NCI-H2171 treated with DMSO at 0.1 percent for 48 hours (cell line): ENCODE results near the gene TFE3.
"Not testable (repeated sequence)": the region's sequence is repeated elsewhere in the genome, so short reads cannot be mapped to it uniquely, and the experiment has no call there.

Experiments used
- DNase-seq: peaks from one replicate; lab custom pipeline; 2025; lab: John Stamatoyannopoulos, UW

The TFE3 gene

DNA sequence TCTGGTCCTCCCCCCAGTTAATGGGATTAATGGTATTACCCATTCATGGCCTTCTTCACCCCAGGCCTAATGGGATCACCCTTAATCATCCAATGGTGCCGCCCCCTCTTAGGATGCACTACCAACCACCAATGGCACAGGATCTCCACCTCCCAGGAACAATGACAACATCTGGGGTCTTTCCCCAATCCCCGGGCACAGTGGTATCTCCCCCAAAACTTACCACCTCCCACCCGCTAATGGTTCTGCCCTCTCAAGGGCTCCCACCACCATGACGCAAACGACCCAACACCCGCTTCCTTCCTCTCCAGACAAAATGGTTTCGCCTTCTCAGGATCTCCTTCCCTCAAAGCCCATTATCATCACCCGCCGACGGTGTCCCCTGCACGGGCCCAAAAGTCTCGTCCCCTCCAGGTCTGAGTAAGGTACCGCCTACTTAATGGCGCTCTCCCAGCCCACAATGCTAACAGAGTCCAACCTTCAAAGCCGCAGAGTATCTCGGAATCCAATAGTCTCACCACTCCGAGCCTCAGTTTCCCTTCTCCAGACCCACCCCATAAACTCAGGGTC, 41.6 kb downstream of the TFE3 start:
- peak; percentile 48 for DNase-seq

DNA sequence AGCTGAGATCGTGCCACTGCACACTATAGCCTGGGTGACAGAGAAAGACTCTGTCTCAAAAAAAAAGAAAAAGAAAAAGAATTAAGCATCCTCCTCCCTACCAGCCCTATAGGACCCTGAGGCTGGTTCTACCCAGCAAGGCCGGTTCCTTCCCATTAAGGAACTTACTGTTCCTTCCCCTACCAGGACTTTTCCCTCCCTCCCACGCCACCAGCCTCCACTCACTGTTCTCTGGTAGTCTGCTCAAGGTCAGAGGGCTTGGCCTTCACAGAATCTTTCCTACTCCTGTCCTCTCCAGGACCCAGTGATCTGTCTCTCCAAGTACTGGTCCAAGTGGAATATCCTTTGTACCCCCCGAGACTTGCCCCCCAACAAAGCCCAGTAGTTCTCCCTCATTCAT, 42.5 kb downstream of the TFE3 start:
- no peak for DNase-seq

DNA sequence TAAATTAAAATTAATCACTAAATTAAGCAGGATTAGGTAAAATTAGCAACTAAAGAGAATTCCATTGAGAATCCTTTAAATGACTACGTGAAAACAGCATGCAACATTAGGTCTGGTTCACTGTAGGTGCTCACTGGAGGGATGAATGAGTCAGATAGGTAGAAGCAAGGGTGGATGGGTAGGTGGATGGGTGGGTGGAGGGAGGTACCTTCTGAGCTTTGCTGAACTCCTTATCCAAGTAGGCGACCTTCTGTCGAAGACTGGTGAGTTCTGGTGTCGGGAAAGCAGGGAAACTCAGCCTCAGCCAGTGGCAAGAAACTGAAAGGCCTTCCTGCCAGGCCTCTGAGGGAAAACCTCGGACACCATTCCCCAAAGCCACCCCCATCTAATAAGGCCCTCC, 44.1 kb downstream of the TFE3 start:
- DNase-seq: no peak

DNA sequence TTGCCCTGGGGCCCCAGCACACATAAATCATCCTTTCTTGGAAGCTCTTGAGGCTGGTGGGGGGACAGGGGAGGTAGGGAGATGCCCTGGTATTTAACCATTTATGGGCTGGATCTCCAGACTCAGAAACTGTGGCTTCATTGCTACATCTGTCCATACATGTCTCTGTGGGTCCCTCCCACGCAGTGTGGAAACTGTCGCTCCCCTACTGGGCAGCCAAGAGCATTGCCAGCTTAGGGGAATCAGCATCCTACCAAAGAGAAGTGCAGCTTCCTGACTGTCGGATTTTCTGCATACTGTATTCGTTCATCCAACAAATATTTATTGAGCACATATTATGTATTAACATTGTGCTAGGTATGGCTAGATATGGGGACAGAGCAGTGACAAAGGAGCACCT, 44.8 kb downstream of the TFE3 start:
- no peak for DNase-seq

DNA sequence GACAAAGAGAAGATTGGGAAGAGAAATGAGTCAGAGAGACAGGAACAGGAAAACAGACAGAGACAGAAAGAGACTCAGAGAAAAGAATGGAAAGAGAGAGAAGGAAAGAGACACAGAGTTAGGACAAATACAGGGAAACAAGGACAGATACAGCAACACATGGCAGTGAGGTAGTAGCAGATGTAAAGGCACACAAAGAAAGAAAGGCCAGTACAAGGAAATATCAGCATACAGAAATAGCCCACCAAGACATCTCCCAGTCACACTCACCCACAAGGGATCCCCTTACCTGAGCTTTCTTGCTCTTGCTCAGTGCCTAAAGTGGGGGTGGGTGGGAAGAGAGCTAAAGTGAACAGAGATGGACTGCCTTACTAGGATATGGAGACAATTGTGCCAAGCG, 45.3 kb downstream of the TFE3 start:
- no peak for DNase-seq

DNA sequence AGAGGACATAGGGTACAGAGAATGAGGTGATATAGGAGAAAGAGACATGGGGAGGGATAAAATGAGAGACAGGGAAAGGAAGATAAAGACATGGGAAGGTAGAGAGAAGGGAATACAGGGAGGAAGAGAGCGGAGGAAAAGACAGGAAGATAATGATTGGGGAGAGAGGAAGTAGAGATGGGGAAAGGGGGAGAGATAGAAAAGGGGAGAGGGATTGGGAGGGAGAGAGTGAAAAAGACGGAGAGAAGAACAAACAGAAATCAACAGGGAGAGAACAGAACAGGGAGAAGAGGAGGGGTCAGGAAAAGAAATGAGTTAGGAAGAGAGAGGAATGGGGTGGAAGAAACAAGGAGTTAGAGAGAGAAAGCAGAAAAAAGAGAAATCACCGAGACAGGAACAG, 45.7 kb downstream of the TFE3 start:
- no peak for DNase-seq

DNA sequence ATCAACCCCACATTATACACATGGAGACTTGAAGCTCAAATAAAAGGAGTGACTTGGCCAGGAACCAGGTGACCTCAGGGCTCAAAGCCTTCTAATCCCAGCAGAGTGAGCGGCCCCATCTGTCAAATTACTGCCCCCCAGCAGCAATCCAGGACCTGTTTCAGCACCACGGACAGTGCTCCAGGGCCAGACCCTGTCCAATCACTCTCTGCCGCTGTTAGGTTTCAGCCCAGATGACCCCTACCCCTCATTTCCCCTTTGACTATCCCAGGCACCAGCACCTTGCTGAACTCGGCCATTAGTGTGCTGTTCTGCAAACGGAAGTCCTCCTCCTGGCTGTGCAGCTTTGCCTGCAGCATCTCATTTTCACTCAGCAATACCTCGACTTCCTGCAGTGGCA, 46.2 kb downstream of the TFE3 start:
- DNase-seq: no peak

DNA sequence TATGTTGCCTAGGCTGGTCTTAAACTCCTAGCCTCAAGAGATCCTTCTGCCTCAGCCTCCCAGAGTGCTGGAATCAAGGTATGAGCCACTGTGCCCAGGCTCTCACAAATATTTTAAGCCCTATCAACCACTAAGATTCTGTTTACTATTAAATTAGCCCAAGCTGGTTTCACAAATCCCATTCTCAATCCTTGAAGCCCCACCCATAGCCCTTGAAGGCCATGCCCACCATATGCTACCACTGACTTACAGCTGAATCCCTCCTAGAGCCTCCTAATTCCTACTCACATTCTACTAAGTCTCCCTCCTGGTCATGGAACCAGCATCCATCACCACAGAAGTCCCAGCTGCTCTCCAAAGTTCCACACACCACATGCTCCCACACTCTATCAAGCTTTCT, 50.8 kb downstream of the TFE3 start:
- DNase-seq: no peak

DNA sequence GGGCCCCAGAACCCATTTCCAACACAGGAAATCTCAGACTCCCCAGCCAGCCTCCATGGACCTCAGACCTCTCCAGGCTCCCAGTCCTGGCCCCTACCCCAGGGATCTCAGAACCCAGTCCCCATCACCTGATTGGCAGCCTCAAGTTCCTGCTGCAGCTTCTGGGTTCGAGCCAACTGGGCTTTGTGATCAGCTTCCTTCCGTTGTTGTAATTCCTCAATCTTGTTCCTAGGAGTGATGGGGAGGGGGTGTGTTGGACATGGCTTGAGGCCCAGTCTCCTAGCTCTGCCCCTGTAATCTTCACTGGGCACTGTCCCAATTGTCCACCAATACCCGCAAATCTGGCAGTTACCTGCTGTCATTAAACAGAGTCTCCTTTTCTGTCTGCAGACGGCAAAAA, 53.7 kb downstream of the TFE3 start:
- no peak for DNase-seq

DNA sequence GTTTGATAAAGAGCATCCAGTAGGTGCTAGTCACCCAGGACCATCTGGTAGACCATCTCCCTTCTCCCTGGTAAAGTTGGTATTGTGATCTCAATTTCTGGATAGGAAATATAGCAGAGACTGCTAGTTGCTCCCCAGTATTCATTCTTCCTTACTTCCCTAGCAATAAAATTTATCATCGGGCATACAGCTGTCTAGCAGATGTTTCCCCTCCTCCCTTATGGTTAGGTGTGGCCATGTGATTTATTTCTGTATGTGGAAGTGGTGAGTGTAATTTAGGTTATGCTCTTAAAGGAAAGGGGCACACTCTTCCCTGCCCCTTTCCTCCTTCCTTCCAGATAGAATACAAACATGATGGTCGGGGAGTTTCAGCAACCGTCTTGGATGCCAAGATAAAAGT, 59.3 kb downstream of the TFE3 start:
- no peak for DNase-seq

DNA sequence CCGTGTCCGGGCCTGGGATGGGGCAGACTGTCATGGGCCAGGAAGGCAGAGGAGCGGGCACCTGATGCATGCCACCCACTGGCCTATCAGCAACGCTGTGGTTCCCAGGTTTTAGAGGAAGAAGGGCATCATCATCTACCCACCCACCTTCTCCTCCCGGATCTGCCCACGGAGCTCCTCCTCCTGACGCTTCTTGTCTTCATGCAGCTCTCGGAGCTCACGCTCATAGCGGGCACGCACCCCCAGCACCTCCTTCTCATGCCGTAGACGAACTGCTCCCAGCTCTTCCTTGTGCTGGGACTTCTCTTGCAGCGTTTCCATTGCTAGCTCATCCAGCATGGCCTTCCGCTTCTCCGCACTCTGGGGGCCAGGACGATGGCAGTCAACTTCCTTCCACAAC, 60.1 kb downstream of the TFE3 start:
- DNase-seq: no peak

DNA sequence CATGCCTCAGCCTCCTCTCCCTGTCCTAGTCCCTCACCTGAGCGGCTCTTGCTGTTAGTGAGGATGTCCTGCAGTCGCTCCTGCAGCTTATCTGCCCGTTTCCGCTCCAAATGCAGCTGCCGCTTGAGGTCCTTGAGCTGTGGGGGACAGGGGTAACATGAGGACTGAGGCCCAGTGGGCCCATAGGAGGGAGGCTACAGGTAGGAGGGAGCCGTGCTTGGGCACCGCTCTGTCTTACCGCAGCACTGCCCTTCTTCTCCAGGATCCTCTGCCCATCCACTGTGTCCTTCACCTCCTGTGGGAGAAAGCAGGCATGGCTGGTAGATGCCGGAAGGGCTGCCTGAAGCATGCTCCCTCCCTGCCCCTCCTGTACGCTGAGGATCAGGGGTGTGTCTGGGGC, 62.0 kb downstream of the TFE3 start:
- no peak for DNase-seq

DNA sequence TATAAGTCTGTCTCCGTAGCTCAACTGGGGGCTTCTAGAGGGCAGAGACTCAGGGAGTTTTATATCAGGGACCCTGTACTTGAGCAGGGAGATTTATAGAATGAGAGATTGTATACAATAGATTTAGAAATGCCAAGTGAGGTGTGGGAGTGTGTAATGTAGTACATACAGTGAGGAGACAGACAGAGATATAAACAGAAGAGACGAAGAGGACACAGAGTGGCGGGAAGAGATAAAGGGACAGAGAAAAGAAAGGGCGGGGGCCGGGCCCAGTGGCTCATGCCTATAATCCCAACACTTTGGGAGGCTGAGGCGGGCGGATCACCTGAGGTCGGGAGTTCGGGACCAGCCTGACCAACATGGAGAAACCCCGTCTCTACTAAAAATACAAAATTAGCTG, 62.8 kb downstream of the TFE3 start:
- DNase-seq: not testable (repeated sequence)
